Transverse colon (tissue), 4 donors: Measurements from ENCODE around the gene LMO7. TPM values are rescaled to one million over a fixed set of nuclear protein-coding genes. Genes with fewer than 3 reads are reported as not detected.

Source experiments
- DNase-seq: peaks from one replicate; pipeline ENCODE4 v3.0.0-alpha.2; 2019
- H3K27ac ChIP-seq, 4 donors: fragments of 200-600 bp; sonication (generic); 2 replicates each; pipeline ENCODE4 v1.5.1; 2016 to 2018; ENCODE audit warnings: inconsistent platforms in 4 of 4
- H3K27me3 ChIP-seq: fragments of 200-600 bp; sonication (generic); 2 replicates; pipeline ENCODE4 v1.5.1; 2017; ENCODE audit warnings: inconsistent platforms
- H3K36me3 ChIP-seq, 4 donors: fragments of 200-600 bp; sonication (generic); 2 replicates each; pipeline ENCODE4 v1.5.1; 2017 to 2019; ENCODE audit warnings: inconsistent platforms in 4 of 4
- H3K4me1 ChIP-seq, 4 donors: fragments of 200-600 bp; sonication (generic); 2 replicates each; pipeline ENCODE4 v1.5.1; 2017 to 2020; ENCODE audit warnings: inconsistent platforms in 4 of 4
- H3K4me3 ChIP-seq, 4 donors: fragments of 200-600 bp; sonication (generic); 1 replicate in 1 of 4; 2 replicates in 3 of 4; pipeline versions ENCODE4 v1.5.1 to v1.6.1; 2017 to 2019; ENCODE audit warnings: inconsistent platforms in 4 of 4
- H3K9me3 ChIP-seq, 2 donors: fragments of 200-600 bp; sonication (generic); 2 replicates each; pipeline ENCODE4 v1.5.1; 2017 to 2019; ENCODE audit warnings: inconsistent platforms in 2 of 2
- CTCF ChIP-seq, 5 experiments: fragments of 200-600 bp in 3 of 5; fragments of 450-650 bp in 2 of 5; sonication (generic) in 3 of 5; IDR thresholded peaks; 1 replicate in 2 of 5; 2 replicates in 3 of 5; pipeline ENCODE4 v1.5.1; 2016 to 2017; ENCODE audit warnings: antibody characterized with exemption in 5 of 5, inconsistent platforms in 3 of 5, mild to moderate bottlenecking in 2 of 5, moderate library complexity in 1 of 5
- EP300 ChIP-seq: sonication (generic); formaldehyde crosslinking; IDR thresholded peaks from one replicate; pipeline ENCODE4 v1.6.1; 2017; ENCODE audit warnings: antibody characterized with exemption, low read depth
- POLR2A ChIP-seq: fragments of 450-650 bp; IDR thresholded peaks from one replicate; pipeline ENCODE4 v1.6.1; 2016; ENCODE audit warnings: antibody characterized with exemption, mild to moderate bottlenecking, moderate library complexity
- POLR2AphosphoS5 ChIP-seq, 3 donors: sonication (generic); formaldehyde crosslinking; IDR thresholded peaks; one replicate each; pipeline ENCODE4 v1.6.1; 2016; ENCODE audit warnings: antibody characterized with exemption in 3 of 3
- WGBS, 2 donors: methylation state at CpG; one replicate each; pipeline ENCODE4 v1.1.5; 2018; ENCODE audit warnings: low coverage in 1 of 2; 5-methylcytosine and 5-hydroxymethylcytosine counted together
- in situ Hi-C, 4 donors: fragments of 200-750 bp; cut with MboI; loops; one replicate each; pipeline versions ENCODE4 v1.15.0 to v1.15.1; 2017; ENCODE audit warnings: low sequenced_read_pairs in 3 of 4, low pct_ligation_motif_present in 1 of 4, low pct_unique_long_range_greater_than_20kb in 1 of 4
- intact Hi-C: fragments of 100-400 bp; cut with DNase I; formaldehyde crosslinking; loops from one replicate; pipeline ENCODE4 v1.15.1; 2023; ENCODE audit warnings: low total_unique reads
- total RNA-seq, 4 donors: library from RNA; depleted of rRNA; stranded (reverse); fragments of >200 nt; gene quantifications; one replicate each; pipeline ENCODE4 v1.1.0, GENCODE V29; 2016

Gene LMO7
- total RNA-seq, 4 donors from 2014 or later: 82.6 to 304 (median 190) TPM

- H3K4me3 ChIP-seq: no peak overlapping the region
- no peak for DNase-seq
- in situ Hi-C loops (no loop called here), intact Hi-C loops (no loop called here)
- no peaks in the 10 kb centered on the region for H3K36me3 ChIP-seq
- no peaks in the 10 kb centered on the region for H3K27me3 ChIP-seq
- 84 to 100% methylated on average over 2 of the region's 2 CpGs for WGBS, 2 donors
- no peaks in the 10 kb centered on the region for H3K9me3 ChIP-seq
- no peak for TF ChIP-seq POLR2AphosphoS5 (IDR thresholded peaks at IDR 0.05)
- no peak for TF ChIP-seq POLR2A
- no peak for TF ChIP-seq CTCF (IDR thresholded peaks at IDR 0.05)
- no peak for TF ChIP-seq EP300
- H3K27ac ChIP-seq: no peak overlapping the region
- H3K4me1 ChIP-seq: no peaks in the 10 kb centered on the region
Measured at GRCh38 chr13:75744127-75744526, 108.0 kb downstream of the LMO7 start.

GRCh38 chr13:75745387-75745786, 109.3 kb downstream of the LMO7 start:
- in situ Hi-C loops: no loop called here
- 91 to 94% methylated on average over 2 of the region's 2 CpGs for WGBS, 2 donors
- Histone ChIP-seq H3K27ac (no peak overlapping the region), H3K9me3 (no peaks in the 10 kb centered on the region), H3K4me1 (no peaks in the 10 kb centered on the region), H3K36me3 (no peaks in the 10 kb centered on the region), H3K4me3 (no peak overlapping the region), H3K27me3 (no peaks in the 10 kb centered on the region)
- DNase-seq: no peak
- no peak for TF ChIP-seq EP300
- TF ChIP-seq POLR2AphosphoS5 (IDR thresholded peaks at IDR 0.05): no peak
- no peak for TF ChIP-seq POLR2A
- TF ChIP-seq CTCF (IDR thresholded peaks at IDR 0.05): no peak
- intact Hi-C loops: no loop called here

GRCh38 chr13:75748874-75749273, 112.7 kb downstream of the LMO7 start:
- intact Hi-C loops: no loop called here
- H3K9me3 ChIP-seq: no peaks in the 10 kb centered on the region

GRCh38 chr13:75749407-75749806, 113.3 kb downstream of the LMO7 start:
- intact Hi-C loops (no loop called here), in situ Hi-C loops (no loop called here)
- WGBS, 2 donors: 33 to 48% methylated on average over 2 to 4 of the region's 4 CpGs
- H3K4me3 ChIP-seq: no peak overlapping the region
- H3K27me3 ChIP-seq: no peaks in the 10 kb centered on the region
- TF ChIP-seq EP300 (no peak), POLR2A (no peak), POLR2AphosphoS5 (IDR thresholded peaks at IDR 0.05) (no peak), CTCF (IDR thresholded peaks at IDR 0.05) (no peak)
- H3K36me3 ChIP-seq: no peaks in the 10 kb centered on the region
- H3K27ac ChIP-seq: no peak overlapping the region
- H3K9me3 ChIP-seq: no peaks in the 10 kb centered on the region
- no peaks in the 10 kb centered on the region for H3K4me1 ChIP-seq
- no peak for DNase-seq

More at GRCh38 chr13:75748874-75749273, 112.7 kb downstream of the LMO7 start:
- DNase-seq: no peak
- TF ChIP-seq POLR2AphosphoS5 (IDR thresholded peaks at IDR 0.05) (no peak), EP300 (no peak), POLR2A (no peak), CTCF (IDR thresholded peaks at IDR 0.05) (no peak)
- Histone ChIP-seq H3K36me3 (no peaks in the 10 kb centered on the region), H3K27ac (no peak overlapping the region), H3K4me3 (no peak overlapping the region), H3K4me1 (no peaks in the 10 kb centered on the region), H3K27me3 (no peaks in the 10 kb centered on the region)
- in situ Hi-C loops: no loop called here
- whole genome bisulfite sequencing, 2 donors: 68 to 83% methylated on average over 3 of the region's 3 CpGs
